ENCODE data around the gene ACAT1.

DNA sequence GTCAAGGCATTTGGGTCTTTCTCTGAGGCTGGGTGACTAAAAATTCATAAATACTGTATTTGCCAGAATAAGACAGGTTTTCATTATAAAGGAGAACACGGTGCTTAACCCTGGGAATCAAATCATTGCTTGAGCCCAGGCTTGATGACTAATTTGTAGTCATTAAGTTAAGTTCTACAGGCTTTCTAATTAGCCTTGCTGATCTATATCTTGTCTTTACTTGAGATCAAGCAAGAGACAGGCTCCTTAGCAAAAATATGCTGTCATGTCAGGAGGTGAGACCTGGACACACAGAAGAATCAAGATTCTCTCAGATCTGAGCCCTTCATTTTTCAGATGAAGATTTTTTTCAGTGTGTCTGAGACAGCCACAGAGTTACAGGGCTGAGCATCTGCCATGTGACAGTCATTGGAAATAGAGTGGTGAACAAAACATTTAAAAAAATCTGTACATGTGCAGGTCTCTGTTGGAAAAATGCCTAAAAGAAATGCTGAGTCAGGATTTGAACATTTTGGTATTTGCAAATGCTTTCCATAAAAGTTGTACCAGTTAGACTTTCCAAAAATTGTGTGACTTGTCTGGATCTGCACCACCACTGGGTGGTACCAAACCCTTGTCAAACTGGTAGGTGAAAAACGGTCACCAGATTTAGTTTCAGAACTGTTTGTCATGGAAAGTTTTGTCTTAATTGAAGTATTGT is 14.6 kb downstream of the ACAT1 start:
- TF ChIP-seq TAF1 (IDR thresholded peaks at IDR 0.05; ENCODE audit: borderline replicate concordance, low read depth, low read length) (no peak), POLR2AphosphoS5 (IDR thresholded peaks at IDR 0.05; ENCODE audit: low read depth, low read length) (no peak), POLR2A (IDR thresholded peaks at IDR 0.05; ENCODE audit: low read depth, low read length) (no peak)

Measured in GM12892 (cell line).